HepG2 (cell line): Measurements from ENCODE around the gene TCF7L2.

Experiments
- EP300 ChIP-seq, 3 experiments: sonication (generic) in 1 of 3; formaldehyde crosslinking in 1 of 3; IDR thresholded peaks; 2 replicates each; pipeline versions ENCODE4 v1.5.1 to v1.6.1; 2011 to 2020; ENCODE audit warnings: low read depth in 2 of 3, low read length in 2 of 3, borderline replicate concordance in 1 of 3, improper control_type of control experiment in 1 of 3, mild to moderate bottlenecking in 1 of 3, missing genetic modification reagents in 1 of 3, moderate library complexity in 1 of 3
- MAZ ChIP-seq, 2 experiments: sonication (generic) in 1 of 2; formaldehyde crosslinking in 1 of 2; IDR thresholded peaks; 2 replicates each; pipeline versions ENCODE4 v1.5.0 to v1.6.1; 2012 to 2020; ENCODE audit warnings: low read depth in 2 of 2, mild to moderate bottlenecking in 2 of 2, borderline replicate concordance in 1 of 2, improper control_type of control experiment in 1 of 2, low read length in 1 of 2, missing genetic modification reagents in 1 of 2, moderate library complexity in 1 of 2
- NFKB2 ChIP-seq: sonication (generic); formaldehyde crosslinking; IDR thresholded peaks from 2 replicates; pipeline ENCODE4 v1.4.0; 2020; ENCODE audit warnings: missing genetic modification reagents, borderline replicate concordance
- RAD21 ChIP-seq: fragments of 450-650 bp; formaldehyde crosslinking; IDR thresholded peaks from 2 replicates; pipeline ENCODE4 v1.5.0; 2020; ENCODE audit warnings: mild to moderate bottlenecking
- SNAPC4 ChIP-seq: sonication (generic); formaldehyde crosslinking; IDR thresholded peaks from 2 replicates; pipeline ENCODE4 v1.4.0; 2020; ENCODE audit warnings: mild to moderate bottlenecking, missing genetic modification reagents
- SRSF1 ChIP-seq: fragments of 200-400 bp; formaldehyde crosslinking; optimal IDR thresholded peaks from 2 replicates; pipeline ENCODE3; 2017; ENCODE audit warnings: mild to moderate bottlenecking, low read depth, low read length, moderate library complexity
- TCF7L2 ChIP-seq: IDR thresholded peaks from 2 replicates; pipeline ENCODE4 v1.6.1; 2011; ENCODE audit warnings: mild to moderate bottlenecking, low read depth, low read length, moderate library complexity
- ZBTB7A ChIP-seq: sonication (generic); formaldehyde crosslinking; IDR thresholded peaks from 2 replicates; pipeline ENCODE4 v1.8.0; 2022; ENCODE audit warnings: mild to moderate bottlenecking, missing genetic modification reagents
- TF ChIP-seq, protein P1 (sequence below): IDR thresholded peaks from 2 replicates; pipeline ENCODE4 v1.6.1; 2016
- TF ChIP-seq, protein P2 (sequence below): sonication (generic); formaldehyde crosslinking; IDR thresholded peaks from 2 replicates; pipeline ENCODE4 v1.5.1; 2020; ENCODE audit warnings: mild to moderate bottlenecking, moderate library complexity, missing genetic modification reagents

DNA sequence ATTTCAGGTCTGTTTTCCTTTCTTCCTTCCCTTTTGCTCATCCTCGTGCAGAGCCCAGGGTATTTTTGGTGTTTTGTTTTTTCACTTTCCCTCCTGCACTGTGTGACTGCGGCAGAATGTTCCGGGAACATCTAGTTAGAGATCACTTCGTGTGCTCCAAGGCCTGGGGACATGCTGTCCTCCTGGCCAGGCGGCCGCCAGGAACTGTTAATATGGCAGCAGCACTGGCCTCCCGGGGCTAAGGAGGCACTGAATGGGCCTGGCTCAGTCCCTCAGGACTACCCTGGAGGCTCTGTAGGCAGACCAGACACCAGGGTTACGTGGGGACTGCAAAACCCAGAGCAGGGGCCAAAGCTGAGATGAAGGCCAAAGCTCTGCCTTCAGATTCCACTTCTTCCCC lies 43.1 kb upstream of the TCF7L2 start:
- TF ChIP-seq MAZ (IDR thresholded peaks at IDR 0.05; ENCODE audit: borderline replicate concordance, low read depth, low read length) (no peak), MAZ (CRISPR knock-in tag; IDR thresholded peaks at IDR 0.05; ENCODE audit: low read depth) (no peak), ZBTB7A (CRISPR knock-in tag) (no peak), TCF7L2 (no peak), RAD21 (CRISPR knock-in tag) (no peak), EP300 (IDR thresholded peaks at IDR 0.05; ENCODE audit: low read depth in 2 of 2, low read length in 2 of 2) (no peak), EP300 (CRISPR knock-in tag; IDR thresholded peaks at IDR 0.05; ENCODE audit: borderline replicate concordance) (no peak), SNAPC4 (CRISPR knock-in tag) (no peak), NFKB2 (CRISPR knock-in tag) (no peak), SRSF1 (no peak)
- TF ChIP-seq, protein P1, sequence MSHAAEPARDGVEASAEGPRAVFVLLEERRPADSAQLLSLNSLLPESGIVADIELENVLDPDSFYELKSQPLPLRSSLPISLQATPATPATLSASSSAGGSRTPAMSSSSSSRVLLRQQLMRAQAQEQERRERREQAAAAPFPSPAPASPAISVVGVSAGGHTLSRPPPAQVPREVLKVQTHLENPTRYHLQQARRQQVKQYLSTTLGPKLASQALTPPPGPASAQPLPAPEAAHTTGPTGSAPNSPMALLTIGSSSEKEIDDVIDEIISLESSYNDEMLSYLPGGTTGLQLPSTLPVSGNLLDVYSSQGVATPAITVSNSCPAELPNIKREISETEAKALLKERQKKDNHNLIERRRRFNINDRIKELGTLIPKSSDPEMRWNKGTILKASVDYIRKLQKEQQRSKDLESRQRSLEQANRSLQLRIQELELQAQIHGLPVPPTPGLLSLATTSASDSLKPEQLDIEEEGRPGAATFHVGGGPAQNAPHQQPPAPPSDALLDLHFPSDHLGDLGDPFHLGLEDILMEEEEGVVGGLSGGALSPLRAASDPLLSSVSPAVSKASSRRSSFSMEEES (CRISPR knock-in tag), result no peak
- TF ChIP-seq, protein P2, sequence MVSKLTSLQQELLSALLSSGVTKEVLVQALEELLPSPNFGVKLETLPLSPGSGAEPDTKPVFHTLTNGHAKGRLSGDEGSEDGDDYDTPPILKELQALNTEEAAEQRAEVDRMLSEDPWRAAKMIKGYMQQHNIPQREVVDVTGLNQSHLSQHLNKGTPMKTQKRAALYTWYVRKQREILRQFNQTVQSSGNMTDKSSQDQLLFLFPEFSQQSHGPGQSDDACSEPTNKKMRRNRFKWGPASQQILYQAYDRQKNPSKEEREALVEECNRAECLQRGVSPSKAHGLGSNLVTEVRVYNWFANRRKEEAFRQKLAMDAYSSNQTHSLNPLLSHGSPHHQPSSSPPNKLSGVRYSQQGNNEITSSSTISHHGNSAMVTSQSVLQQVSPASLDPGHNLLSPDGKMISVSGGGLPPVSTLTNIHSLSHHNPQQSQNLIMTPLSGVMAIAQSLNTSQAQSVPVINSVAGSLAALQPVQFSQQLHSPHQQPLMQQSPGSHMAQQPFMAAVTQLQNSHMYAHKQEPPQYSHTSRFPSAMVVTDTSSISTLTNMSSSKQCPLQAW (CRISPR knock-in tag), result no peak
